Stimulated activated CD8-positive, alpha-beta memory T cell treated with anti-CD3 and anti-CD28 coated beads, Interleukin-2, amount 100 ng/mL, for 1 hour (primary cell): ENCODE results near the gene CBX8.

Experiments used
- DNase-seq, 2 donors: peaks; one replicate each; pipeline ENCODE4 v3.0.0-alpha.2; 2020; ENCODE audit warnings: low read depth in 2 of 2

The CBX8 gene

DNA sequence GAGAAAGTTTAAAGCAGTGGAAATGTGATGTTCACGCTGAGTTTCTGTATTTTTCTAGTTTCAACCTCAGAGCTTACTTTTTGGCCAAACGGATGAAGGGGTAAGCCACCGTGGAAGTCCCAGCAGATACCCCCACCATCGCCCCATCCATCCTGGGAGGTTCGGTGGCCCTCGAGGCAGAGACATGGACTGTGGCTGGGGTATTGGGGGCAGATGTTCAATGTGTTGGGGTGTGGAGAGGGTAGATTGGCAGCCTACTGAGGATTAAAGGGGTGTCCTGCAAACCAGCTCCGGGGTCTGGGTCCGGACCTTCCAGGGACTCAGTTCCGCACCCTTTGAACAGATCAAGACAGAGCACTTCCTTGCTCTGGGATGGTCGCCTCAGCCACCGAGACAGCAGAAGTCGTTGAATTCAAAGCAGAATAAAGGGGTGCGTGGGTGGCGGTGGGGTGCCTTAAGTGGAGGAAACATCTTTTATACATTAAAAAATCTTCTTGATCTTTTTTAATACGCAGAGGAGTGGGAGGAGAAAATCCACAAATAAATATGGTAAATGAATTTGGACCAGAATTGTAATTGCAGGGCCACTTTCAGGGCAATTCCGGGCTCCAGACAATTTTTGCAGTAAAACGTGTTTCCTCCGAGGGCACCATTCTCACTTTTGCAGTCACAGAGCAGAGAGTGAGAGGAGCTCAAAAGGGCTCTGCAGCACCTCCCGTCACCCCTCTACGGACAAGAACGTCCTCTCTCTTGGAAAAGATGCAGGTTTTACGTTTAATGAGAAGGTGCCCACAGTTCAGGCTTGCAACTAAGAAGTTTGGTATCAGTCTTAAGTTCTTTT lies 8.2 kb upstream of the CBX8 start:
- DNase-seq, result no peak

GRCh38 chr17:79803997-79804855 lies 7.3 kb upstream of the CBX8 start:
- DNase-seq, result no peak

- DNase-seq, result no peak
These were observed 6.6 kb upstream of the CBX8 start for GRCh38 chr17:79803421-79803996.

- no peak for DNase-seq
These were observed 6.0 kb upstream of the CBX8 start for GRCh38 chr17:79802736-79803420.

- no peak for DNase-seq
These were observed 5.3 kb upstream of the CBX8 start for GRCh38 chr17:79802039-79802735.

DNA sequence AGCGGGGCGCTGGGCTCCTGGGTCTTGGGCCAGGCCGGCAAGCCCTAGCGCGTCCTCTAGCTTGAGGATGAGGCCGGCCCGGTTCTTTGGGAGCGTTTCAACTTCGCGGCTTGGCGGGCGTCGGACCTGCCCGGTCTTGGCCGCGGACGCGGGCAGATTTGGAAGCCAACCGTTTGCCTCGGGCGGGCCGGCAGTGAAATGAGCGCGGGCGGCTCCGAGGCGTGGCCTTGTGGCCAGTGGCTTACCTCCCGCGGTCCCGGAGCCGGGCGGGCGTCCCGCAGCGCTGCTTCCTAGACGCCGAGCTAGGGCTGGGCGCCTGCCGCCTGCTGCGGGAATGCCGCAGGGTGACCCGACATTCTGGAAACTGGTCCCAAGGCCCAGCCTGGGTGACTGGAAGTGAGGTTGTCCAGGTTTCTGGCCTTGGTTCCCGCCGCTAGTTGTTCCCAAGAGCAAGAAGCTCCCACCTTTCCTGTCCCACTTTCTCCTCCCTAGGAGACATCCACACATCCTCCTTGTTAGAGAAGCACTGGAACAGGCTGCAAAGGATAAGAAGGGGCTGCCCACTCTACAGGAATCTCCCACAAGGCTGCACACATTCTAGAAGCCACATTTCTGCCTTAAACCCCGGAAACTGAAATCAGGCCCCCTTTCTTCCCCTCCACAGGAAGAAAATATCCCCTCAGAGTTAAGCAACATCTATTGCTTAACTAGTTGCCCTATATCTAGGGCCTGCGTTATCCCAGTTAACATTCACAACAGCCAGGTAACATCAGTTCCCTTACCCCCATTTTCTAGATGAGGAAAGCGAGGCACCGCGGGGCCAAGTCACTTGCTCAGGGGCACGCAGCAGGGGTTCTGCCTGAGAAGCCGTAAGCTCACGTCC lies 4.5 kb upstream of the CBX8 start:
- no peak for DNase-seq

DNA sequence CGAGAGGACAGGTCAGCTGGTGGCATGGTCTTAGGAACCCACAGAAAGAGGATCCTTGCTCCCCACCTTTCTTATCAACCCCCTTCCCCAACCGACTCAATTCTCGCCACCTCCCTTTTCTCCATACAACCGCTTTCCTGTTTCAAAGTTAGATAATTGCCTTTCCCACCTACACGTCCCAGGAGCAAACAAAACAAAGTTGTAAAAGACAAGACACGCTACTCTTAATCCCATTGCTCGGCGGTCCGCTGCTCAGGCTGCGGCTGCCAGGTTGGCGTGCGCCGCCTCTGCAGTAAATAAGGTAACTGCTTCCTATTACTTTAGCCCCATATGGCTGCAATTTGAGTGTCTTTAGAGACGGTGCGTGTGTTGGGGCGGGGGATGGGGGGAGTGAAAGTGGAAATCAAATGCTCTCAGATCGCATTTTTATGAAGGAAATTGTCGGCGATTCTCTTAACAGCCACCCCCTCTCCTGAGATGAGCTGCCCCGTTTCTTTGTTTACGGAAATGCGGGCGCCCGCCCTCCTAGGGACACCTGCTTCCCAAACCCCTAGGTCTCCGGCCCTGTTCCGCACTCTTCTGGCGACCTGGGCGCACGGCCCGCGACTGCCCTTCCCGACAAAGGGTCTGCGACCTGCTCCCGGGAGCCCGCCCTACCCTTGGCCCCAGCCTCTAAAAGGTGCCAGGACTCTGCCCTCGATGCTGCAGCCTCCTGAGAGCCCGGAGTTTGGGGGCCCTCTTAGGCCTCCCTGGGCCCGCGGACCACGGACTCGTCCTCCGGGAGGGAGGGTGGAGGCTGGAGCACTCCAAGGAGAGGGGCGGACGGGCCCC lies 3.7 kb upstream of the CBX8 start:
- DNase-seq, result no peak

DNA sequence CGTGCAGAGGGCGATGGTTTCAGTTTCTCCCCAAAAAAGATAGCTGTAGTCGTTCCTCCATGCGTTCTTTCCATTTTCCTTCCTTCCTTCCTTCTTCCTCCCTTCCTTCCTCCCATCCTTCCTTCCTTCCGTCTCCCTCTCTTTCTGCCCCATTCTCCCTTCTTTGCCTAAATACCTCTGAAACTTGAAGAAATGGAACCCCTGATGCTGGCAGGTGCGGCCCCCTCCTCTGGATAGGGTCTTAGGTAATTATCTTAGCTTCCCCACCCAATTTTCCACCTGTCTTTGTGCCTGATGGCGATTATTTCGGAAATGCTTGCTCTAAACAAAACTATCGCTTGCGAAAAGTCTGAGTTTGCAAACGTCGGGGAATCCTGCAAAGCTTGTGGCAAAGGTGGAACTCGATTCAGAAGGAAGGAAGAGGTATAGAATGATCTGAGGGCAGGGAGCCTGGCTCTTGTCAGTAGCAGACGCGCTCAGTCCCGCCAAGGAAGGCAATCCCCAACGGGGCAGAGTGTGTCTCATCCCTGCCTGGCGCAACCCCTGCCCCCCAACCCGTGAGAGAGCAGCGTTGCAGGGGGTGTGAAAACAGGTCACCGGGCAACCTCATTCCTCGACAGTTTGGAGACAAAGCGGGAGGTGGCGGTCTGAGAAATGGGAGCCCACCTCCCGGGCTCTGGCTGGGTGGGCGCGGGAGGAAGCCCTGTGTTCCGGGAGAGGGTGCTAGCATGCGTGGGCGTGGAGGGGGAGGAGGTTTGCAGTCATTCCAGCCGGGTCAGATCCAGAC lies 2.9 kb upstream of the CBX8 start:
- DNase-seq, result no peak

- DNase-seq, result no peak
These were observed 2.3 kb upstream of the CBX8 start for GRCh38 chr17:79799174-79799537.

- no peak for DNase-seq
These were observed 1.7 kb upstream of the CBX8 start for GRCh38 chr17:79798299-79799173.

DNA sequence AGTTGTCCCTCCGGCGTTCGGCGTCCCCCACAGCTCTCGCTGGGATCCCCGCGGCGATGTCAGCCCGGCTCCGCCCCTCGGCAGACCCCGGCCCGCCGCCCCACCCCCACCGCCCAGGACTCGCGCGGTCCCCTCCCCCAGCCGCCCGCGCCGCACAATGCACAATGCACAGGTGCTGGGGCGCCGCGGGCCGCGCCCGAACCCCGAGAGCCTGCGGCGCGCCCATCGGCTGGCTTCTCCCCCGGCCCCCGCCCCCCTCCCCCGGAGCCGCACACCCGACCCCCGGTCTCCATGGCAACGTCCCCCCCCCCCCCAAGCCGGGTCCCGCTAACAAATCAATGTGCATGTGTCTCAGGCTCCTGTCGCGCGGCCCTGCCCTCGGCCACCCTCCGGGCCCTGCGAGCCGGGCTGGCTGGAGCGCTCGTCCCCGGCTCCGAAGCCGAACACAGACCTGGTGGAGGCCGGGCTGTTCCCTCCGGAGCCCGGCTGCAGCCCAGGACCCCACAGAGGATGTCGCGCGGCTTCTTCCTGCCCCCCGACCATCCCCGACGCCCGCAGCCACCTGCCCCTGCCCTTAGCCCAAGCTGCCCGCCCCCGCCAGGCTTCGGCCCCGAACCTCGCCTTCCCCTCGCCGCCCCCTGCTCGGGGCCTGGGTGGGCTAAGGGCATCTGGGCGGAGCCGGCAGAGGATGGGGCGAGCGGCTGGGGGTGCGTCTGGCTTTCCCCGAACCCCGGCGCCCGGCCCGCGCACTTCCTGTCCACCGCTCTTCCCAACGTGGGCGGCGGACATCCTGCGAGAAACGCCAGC lies 818 bp upstream of the CBX8 start:
- DNase-seq, result no peak

DNA sequence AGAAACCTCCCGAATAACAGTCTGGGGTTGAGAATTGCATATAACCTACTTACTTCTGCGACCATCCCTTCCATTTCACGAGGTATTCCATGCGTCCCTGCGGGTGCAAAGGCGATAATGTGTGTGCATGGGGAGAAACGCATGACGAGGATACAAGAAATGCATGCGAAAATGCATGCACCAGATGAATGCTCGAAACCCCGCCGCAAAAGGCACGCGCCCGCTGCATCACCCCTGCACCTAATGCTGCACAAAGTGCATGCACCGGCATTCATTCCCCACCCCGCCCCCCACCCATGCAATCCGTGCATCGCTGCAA lies 474 bp downstream of the CBX8 start:
- DNase-seq, result no peak

DNA sequence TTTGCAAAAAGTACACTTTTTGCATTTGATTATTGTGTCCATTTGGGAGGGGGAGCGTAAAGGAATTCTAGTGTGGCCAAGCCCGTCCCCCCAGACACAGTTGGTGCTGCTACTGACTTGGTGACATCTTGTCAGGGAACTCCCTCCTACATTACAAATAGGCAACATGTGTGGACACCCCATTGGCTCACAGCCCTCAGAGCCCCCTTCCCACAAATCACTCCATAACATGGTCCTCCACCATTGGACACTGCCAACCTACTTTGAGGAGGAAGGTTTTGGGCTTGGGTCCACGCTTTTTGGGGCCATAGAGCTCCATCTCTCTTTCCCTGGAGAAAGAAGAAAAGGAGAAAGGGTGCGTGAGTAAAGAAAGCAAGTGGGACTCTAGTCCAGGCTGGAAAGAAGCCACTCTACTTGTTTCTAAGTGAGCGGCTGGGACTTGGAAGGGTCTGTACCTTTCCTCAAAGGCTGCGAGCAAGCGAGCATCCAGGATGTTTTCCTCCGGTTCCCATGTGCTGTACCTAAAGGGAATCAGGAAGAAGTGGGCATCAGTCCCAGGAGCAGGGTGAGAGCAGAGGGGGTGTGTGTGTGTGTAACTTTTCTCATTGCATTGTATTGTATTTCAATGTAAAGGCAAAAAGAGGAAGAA lies 958 bp downstream of the CBX8 start:
- no peak for DNase-seq

- DNase-seq, result no peak
These were observed 2.0 kb downstream of the CBX8 start for GRCh38 chr17:79794659-79795511.

- DNase-seq, result no peak
These were observed 3.0 kb downstream of the CBX8 start for GRCh38 chr17:79793924-79794304.
